DOHH2 (cell line): ENCODE results near the gene ADK.

Source experiments
- H3F3A ChIP-seq: fragments of 200-600 bp; sonication (generic), shearing (Covaris generic); 2 replicates; pipeline ENCODE4 v1.6.0; 2016; ENCODE audit warnings: antibody characterized with exemption, mild to moderate bottlenecking; ENCODE audit not compliant: control insufficient read depth, insufficient read depth
- H3K27ac ChIP-seq: fragments of 200-600 bp; sonication (generic); 2 replicates; pipeline ENCODE4 v1.5.1; 2014; ENCODE audit warnings: low read depth, mild to moderate bottlenecking, low read length, moderate library complexity
- H3K27me3 ChIP-seq: fragments of 200-600 bp; sonication (generic); 2 replicates; pipeline ENCODE4 v1.6.1; 2014; ENCODE audit warnings: mild to moderate bottlenecking, low read length, mixed read lengths; ENCODE audit not compliant: control insufficient read depth
- H3K36me3 ChIP-seq: fragments of 200-600 bp; sonication (generic); 2 replicates; pipeline ENCODE4 v1.6.1; 2014; ENCODE audit warnings: mild to moderate bottlenecking, low read length, moderate library complexity, mixed read lengths; ENCODE audit not compliant: control insufficient read depth
- H3K4me1 ChIP-seq: fragments of 200-600 bp; sonication (generic); 2 replicates; pipeline ENCODE4 v1.6.1; 2014; ENCODE audit warnings: mild to moderate bottlenecking, low read length, mixed read lengths; ENCODE audit not compliant: control insufficient read depth
- H3K4me2 ChIP-seq: fragments of 200-600 bp; sonication (generic); 2 replicates; pipeline ENCODE4 v1.6.0; 2014; ENCODE audit warnings: mild to moderate bottlenecking, low read length, moderate library complexity
- H3K4me3 ChIP-seq: fragments of 200-600 bp; sonication (generic); 2 replicates; pipeline ENCODE4 v1.5.1; 2014; ENCODE audit warnings: mild to moderate bottlenecking, low read length, mixed read lengths
- H3K79me2 ChIP-seq: fragments of 200-600 bp; sonication (generic); 2 replicates; pipeline ENCODE4 v1.6.1; 2014; ENCODE audit warnings: mild to moderate bottlenecking, low read length, mixed read lengths; ENCODE audit not compliant: control insufficient read depth
- H3K9me2 ChIP-seq: fragments of 200-600 bp; sonication (generic); replicated peaks from 2 replicates; pipeline ENCODE4 v1.6.1; 2014; ENCODE audit warnings: mild to moderate bottlenecking, low read length, mixed read lengths; ENCODE audit not compliant: control insufficient read depth
- H3K9me3 ChIP-seq: fragments of 200-600 bp; sonication (generic); 2 replicates; pipeline ENCODE4 v1.6.1; 2014; ENCODE audit warnings: antibody characterized with exemption, low read length, mixed read lengths; ENCODE audit not compliant: control insufficient read depth, insufficient read depth
- H4K20me1 ChIP-seq: fragments of 200-600 bp; sonication (generic); 2 replicates; pipeline ENCODE4 v1.6.0; 2014; ENCODE audit warnings: low read depth, mild to moderate bottlenecking, antibody characterized with exemption, low read length, moderate library complexity; ENCODE audit not compliant: control insufficient read depth, insufficient read depth
- EZH2phosphoT487 ChIP-seq: fragments of 200-600 bp; sonication (generic); IDR thresholded peaks from 2 replicates; pipeline ENCODE4 v1.6.1; 2017; ENCODE audit warnings: borderline replicate concordance, mild to moderate bottlenecking, antibody characterized with exemption, low read length, moderate library complexity, mixed read lengths
- TF ChIP-seq, protein P1 (sequence below): fragments of 200-600 bp; sonication (generic); IDR thresholded peaks from one replicate; pipeline ENCODE4 v1.5.1; 2014; ENCODE audit warnings: antibody characterized with exemption, mild to moderate bottlenecking, low read depth, low read length; ENCODE audit not compliant: poor library complexity, severe bottlenecking

The ADK gene

GRCh38 chr10:74733612-74734011 is 582.6 kb downstream of the ADK start:
- Histone ChIP-seq H3K4me3 (no peak overlapping the region), H3K27me3 (no peaks in the 10 kb centered on the region), H3K27ac (no peak overlapping the region), H3K9me3 (no peaks in the 10 kb centered on the region), H3K36me3 (no peaks in the 10 kb centered on the region), H3F3A (no peaks in the 10 kb centered on the region; the same call in 1 of the 2 replicates), H3K9me2 (no peaks in the 10 kb centered on the region), H3K4me1 (peaks cover 10% of the 10 kb centered on the region), H3K79me2 (no peaks in the 10 kb centered on the region), H4K20me1 (no peaks in the 10 kb centered on the region), H3K4me2 (no peak overlapping the region)
- TF ChIP-seq, protein P1, sequence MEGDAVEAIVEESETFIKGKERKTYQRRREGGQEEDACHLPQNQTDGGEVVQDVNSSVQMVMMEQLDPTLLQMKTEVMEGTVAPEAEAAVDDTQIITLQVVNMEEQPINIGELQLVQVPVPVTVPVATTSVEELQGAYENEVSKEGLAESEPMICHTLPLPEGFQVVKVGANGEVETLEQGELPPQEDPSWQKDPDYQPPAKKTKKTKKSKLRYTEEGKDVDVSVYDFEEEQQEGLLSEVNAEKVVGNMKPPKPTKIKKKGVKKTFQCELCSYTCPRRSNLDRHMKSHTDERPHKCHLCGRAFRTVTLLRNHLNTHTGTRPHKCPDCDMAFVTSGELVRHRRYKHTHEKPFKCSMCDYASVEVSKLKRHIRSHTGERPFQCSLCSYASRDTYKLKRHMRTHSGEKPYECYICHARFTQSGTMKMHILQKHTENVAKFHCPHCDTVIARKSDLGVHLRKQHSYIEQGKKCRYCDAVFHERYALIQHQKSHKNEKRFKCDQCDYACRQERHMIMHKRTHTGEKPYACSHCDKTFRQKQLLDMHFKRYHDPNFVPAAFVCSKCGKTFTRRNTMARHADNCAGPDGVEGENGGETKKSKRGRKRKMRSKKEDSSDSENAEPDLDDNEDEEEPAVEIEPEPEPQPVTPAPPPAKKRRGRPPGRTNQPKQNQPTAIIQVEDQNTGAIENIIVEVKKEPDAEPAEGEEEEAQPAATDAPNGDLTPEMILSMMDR = no peak
- TF ChIP-seq EZH2phosphoT487 = no peak

GRCh38 chr10:74736029-74736428 is 585.0 kb downstream of the ADK start:
- Histone ChIP-seq H3K4me2 (no peak overlapping the region), H3F3A (peaks cover 19% of the 10 kb centered on the region; the same call in 1 of the 2 replicates), H3K9me2 (no peaks in the 10 kb centered on the region), H4K20me1 (no peaks in the 10 kb centered on the region), H3K79me2 (no peaks in the 10 kb centered on the region), H3K4me1 (peaks cover 31% of the 10 kb centered on the region), H3K4me3 (no peak overlapping the region), H3K27ac (no peak overlapping the region), H3K27me3 (no peaks in the 10 kb centered on the region), H3K36me3 (no peaks in the 10 kb centered on the region), H3K9me3 (no peaks in the 10 kb centered on the region)
- TF ChIP-seq, protein P1 = no peak
- TF ChIP-seq EZH2phosphoT487 = no peak

DNA sequence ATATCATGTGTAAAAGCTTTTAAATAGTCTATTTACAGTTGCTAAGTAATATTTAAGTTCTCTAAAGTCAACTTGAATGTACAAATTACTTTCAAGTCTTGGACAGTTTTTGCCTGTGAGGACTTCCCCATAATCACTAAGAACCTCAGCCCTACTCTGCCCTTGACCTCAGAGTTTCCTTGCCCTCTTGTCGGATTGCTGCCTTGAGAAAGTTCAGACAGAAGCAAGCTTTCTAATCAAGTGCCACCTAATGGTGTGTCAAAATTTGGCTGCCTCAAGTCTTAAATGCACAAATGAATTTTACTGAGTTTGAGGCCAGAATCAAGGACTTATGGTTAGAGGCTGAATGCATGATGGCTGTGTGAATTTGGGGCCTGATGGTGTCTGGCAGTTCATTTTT is 587.0 kb downstream of the ADK start:
- H3K27me3 ChIP-seq = no peaks in the 10 kb centered on the region
- H4K20me1 ChIP-seq = no peaks in the 10 kb centered on the region
- H3K27ac ChIP-seq = peak overlapping the region; percentile 73
- H3K4me2 ChIP-seq = peak overlapping the region; percentile 62
- peaks cover 33% of the 10 kb centered on the region for H3K4me1 ChIP-seq
- peak overlapping the region; percentile 42 for H3K4me3 ChIP-seq
- peaks cover 22% of the 10 kb centered on the region for H3F3A ChIP-seq
- H3K36me3 ChIP-seq = no peaks in the 10 kb centered on the region
- no peaks in the 10 kb centered on the region for H3K79me2 ChIP-seq
- TF ChIP-seq EZH2phosphoT487 = no peak
- TF ChIP-seq, protein P1 = peak; percentile 52
- no peaks in the 10 kb centered on the region for H3K9me2 ChIP-seq
- no peaks in the 10 kb centered on the region for H3K9me3 ChIP-seq

DNA sequence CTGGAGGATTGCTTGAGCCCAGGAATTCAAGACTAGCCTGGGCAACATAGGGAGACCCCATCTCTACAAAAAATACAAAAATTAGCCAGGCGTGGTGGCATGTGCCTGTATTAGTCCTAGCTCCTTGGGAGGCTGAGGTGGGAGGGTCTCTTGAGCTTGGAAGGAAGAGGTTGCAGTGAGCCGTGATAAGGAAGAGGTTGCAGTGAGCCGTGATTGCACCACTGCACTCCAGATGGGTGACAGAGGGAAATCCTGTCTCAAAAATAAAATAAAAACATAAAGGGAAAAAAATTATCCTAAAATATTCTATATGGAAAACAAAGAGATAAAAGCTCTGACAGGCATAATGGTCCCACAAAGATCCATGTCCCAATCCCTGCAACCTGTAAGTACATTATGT is 587.5 kb downstream of the ADK start:
- Histone ChIP-seq H4K20me1 (no peaks in the 10 kb centered on the region), H3K4me1 (peaks cover 33% of the 10 kb centered on the region), H3K9me3 (no peaks in the 10 kb centered on the region), H3K4me3 (peak overlapping the region; percentile 42), H3F3A (peaks cover 22% of the 10 kb centered on the region), H3K4me2 (peak overlapping the region; percentile 62), H3K36me3 (no peaks in the 10 kb centered on the region), H3K27ac (peak overlapping the region; percentile 73), H3K79me2 (no peaks in the 10 kb centered on the region), H3K9me2 (no peaks in the 10 kb centered on the region), H3K27me3 (no peaks in the 10 kb centered on the region)
- TF ChIP-seq, protein P1 = peak; percentile 6
- TF ChIP-seq EZH2phosphoT487 = no peak
